Activated CD4-positive, alpha-beta T cell treated with anti-CD3 and anti-CD28 coated beads, Interleukin-2, amount 10 ng/mL, durations not matched to agents 7 days and 5 days (primary cell): ENCODE results near the gene S100A7A. TPM values are rescaled to one million over a fixed set of nuclear protein-coding genes. Genes with fewer than 3 reads are reported as not detected.
A peak's percentile ranks its signal among the peaks of the same experiment; 100 is the strongest.
"Not testable (repeated sequence)": the region's sequence is repeated elsewhere in the genome, so short reads cannot be mapped to it uniquely, and the experiment has no call there.

ENCODE experiments used
- CTCF ChIA-PET: fragments of 350-600 bp; sonication (Branson Sonifier 250); formaldehyde crosslinking; loops from one replicate; lab custom pipeline; 2021; ENCODE audit warnings: antibody characterized with exemption; lab: Charles Lee
- POLR2A ChIA-PET: fragments of 350-600 bp; sonication (Branson Sonifier 250); formaldehyde crosslinking; loops from one replicate; lab custom pipeline; 2021; ENCODE audit warnings: antibody characterized with exemption; lab: Charles Lee
- DNase-seq: peaks from one replicate; pipeline ENCODE4 v3.0.0-alpha.2; 2020
- H3K27ac Mint-ChIP-seq: one replicate; pipeline ENCODE4 v1.8.0; 2021; ENCODE audit warnings: mild to moderate bottlenecking, moderate library complexity, mixed read lengths
- H3K27me3 Mint-ChIP-seq: one replicate; pipeline ENCODE4 v1.8.0; 2021; ENCODE audit warnings: mixed read lengths
- H3K36me3 Mint-ChIP-seq: one replicate; pipeline ENCODE4 v1.8.0; 2021; ENCODE audit warnings: low read depth, mixed read lengths
- H3K4me1 Mint-ChIP-seq: one replicate; pipeline ENCODE4 v1.8.0; 2021; ENCODE audit warnings: mixed read lengths
- H3K4me3 Mint-ChIP-seq: one replicate; pipeline ENCODE4 v1.8.0; 2021; ENCODE audit warnings: mild to moderate bottlenecking, moderate library complexity, mixed read lengths
- H3K9me3 Mint-ChIP-seq: one replicate; pipeline ENCODE4 v1.8.0; 2021; ENCODE audit warnings: mixed read lengths
- total RNA-seq, 2 experiments: library from RNA; stranded (reverse); gene quantifications; one replicate each; pipeline ENCODE4 v1.2.3, GENCODE V29; 2021

The S100A7A gene
- total RNA-seq, 2 experiments from 2014 or later: not detected

- H3K4me1 Mint-ChIP-seq: no peaks in the 10 kb centered on the region
- no peaks in the 10 kb centered on the region for H3K9me3 Mint-ChIP-seq
- POLR2A ChIA-PET: no interaction called here
- H3K27me3 Mint-ChIP-seq: peaks cover 7% of the 10 kb centered on the region
- H3K36me3 Mint-ChIP-seq: no peaks in the 10 kb centered on the region
- H3K27ac Mint-ChIP-seq: no peak overlapping the region
- H3K4me3 Mint-ChIP-seq: no peak overlapping the region
- CTCF ChIA-PET: no interaction called here
- no peak for DNase-seq
Measured at GRCh38 chr1:153397924-153398651, 18.2 kb upstream of the S100A7A start.

GRCh38 chr1:153399401-153400055, 16.8 kb upstream of the S100A7A start:
- H3K4me1 Mint-ChIP-seq: no peaks in the 10 kb centered on the region
- no peak overlapping the region for H3K27ac Mint-ChIP-seq
- no peak for DNase-seq
- no peaks in the 10 kb centered on the region for H3K9me3 Mint-ChIP-seq
- no peak overlapping the region for H3K4me3 Mint-ChIP-seq
- ChIA-PET POLR2A (no interaction called here), CTCF (no interaction called here)
- peaks cover 12% of the 10 kb centered on the region for H3K27me3 Mint-ChIP-seq
- H3K36me3 Mint-ChIP-seq: no peaks in the 10 kb centered on the region

- Mint-ChIP-seq H3K27ac (no peak overlapping the region), H3K27me3 (peaks cover 12% of the 10 kb centered on the region), H3K9me3 (no peaks in the 10 kb centered on the region), H3K36me3 (no peaks in the 10 kb centered on the region), H3K4me3 (no peak overlapping the region), H3K4me1 (no peaks in the 10 kb centered on the region)
- ChIA-PET POLR2A (no interaction called here), CTCF (no interaction called here)
- no peak for DNase-seq
Measured at GRCh38 chr1:153400244-153400643, 16.1 kb upstream of the S100A7A start.

GRCh38 chr1:153401461-153401860, 14.9 kb upstream of the S100A7A start:
- ChIA-PET CTCF (no interaction called here), POLR2A (no interaction called here)
- H3K4me3 Mint-ChIP-seq: no peak overlapping the region
- H3K27ac Mint-ChIP-seq: no peak overlapping the region
- no peaks in the 10 kb centered on the region for H3K36me3 Mint-ChIP-seq
- H3K27me3 Mint-ChIP-seq: peaks cover 12% of the 10 kb centered on the region
- H3K9me3 Mint-ChIP-seq: no peaks in the 10 kb centered on the region
- DNase-seq: no peak
- peaks cover 1% of the 10 kb centered on the region for H3K4me1 Mint-ChIP-seq

- ChIA-PET POLR2A (no interaction called here), CTCF (no interaction called here)
- no peaks in the 10 kb centered on the region for H3K9me3 Mint-ChIP-seq
- peaks cover 6% of the 10 kb centered on the region for H3K4me1 Mint-ChIP-seq
- peaks cover 12% of the 10 kb centered on the region for H3K27me3 Mint-ChIP-seq
- no peak overlapping the region for H3K4me3 Mint-ChIP-seq
- H3K27ac Mint-ChIP-seq: no peak overlapping the region
- H3K36me3 Mint-ChIP-seq: no peaks in the 10 kb centered on the region
- DNase-seq: no peak
Measured at GRCh38 chr1:153402226-153402625, 14.1 kb upstream of the S100A7A start.

- Mint-ChIP-seq H3K4me3 (no peak overlapping the region), H3K36me3 (no peaks in the 10 kb centered on the region), H3K27ac (no peak overlapping the region), H3K4me1 (peaks cover 8% of the 10 kb centered on the region), H3K9me3 (no peaks in the 10 kb centered on the region), H3K27me3 (peaks cover 16% of the 10 kb centered on the region)
- POLR2A ChIA-PET: no interaction called here
- no peak for DNase-seq
- CTCF ChIA-PET: no interaction called here
Measured at GRCh38 chr1:153403421-153404085, 12.8 kb upstream of the S100A7A start.

- no peak for DNase-seq
- CTCF ChIA-PET: interaction anchor here (0.6 to 0.8 kb wide), 2 partner anchors 51 to 1910 kb away, joined by 3 read pairs; no protein-coding TSS in a partner anchor
- no peaks in the 10 kb centered on the region for H3K9me3 Mint-ChIP-seq
Measured at GRCh38 chr1:153404086-153404635, 12.2 kb upstream of the S100A7A start.

GRCh38 chr1:153404768-153405167, 11.6 kb upstream of the S100A7A start:
- H3K4me1 Mint-ChIP-seq: peaks cover 8% of the 10 kb centered on the region
- H3K27ac Mint-ChIP-seq: no peak overlapping the region
- peaks cover 25% of the 10 kb centered on the region for H3K27me3 Mint-ChIP-seq
- no peaks in the 10 kb centered on the region for H3K9me3 Mint-ChIP-seq
- H3K4me3 Mint-ChIP-seq: no peak overlapping the region
- ChIA-PET CTCF (interaction anchor here (0.6 to 0.8 kb wide), 3 partner anchors 14 to 1909 kb away, joined by 3 read pairs; partner anchors contain the start of gene S100A8), POLR2A (no interaction called here)
- DNase-seq: peak; percentile 57
- no peaks in the 10 kb centered on the region for H3K36me3 Mint-ChIP-seq

More at GRCh38 chr1:153404086-153404635, 12.2 kb upstream of the S100A7A start:
- peaks cover 19% of the 10 kb centered on the region for H3K27me3 Mint-ChIP-seq
- POLR2A ChIA-PET: no interaction called here
- no peaks in the 10 kb centered on the region for H3K36me3 Mint-ChIP-seq
- H3K27ac Mint-ChIP-seq: no peak overlapping the region
- peaks cover 8% of the 10 kb centered on the region for H3K4me1 Mint-ChIP-seq
- no peak overlapping the region for H3K4me3 Mint-ChIP-seq

GRCh38 chr1:153405825-153406599, 10.3 kb upstream of the S100A7A start:
- H3K4me3 Mint-ChIP-seq, H3K36me3 Mint-ChIP-seq, H3K4me1 Mint-ChIP-seq, H3K9me3 Mint-ChIP-seq, DNase-seq, CTCF ChIA-PET, POLR2A ChIA-PET: not testable (repeated sequence)
- Mint-ChIP-seq H3K27me3 (peaks cover 28% of the 10 kb centered on the region), H3K27ac (peak overlapping the region; percentile 1)

GRCh38 chr1:153407274-153407673, 9.0 kb upstream of the S100A7A start:
- H3K4me3 Mint-ChIP-seq, POLR2A ChIA-PET, H3K36me3 Mint-ChIP-seq, H3K4me1 Mint-ChIP-seq, H3K27ac Mint-ChIP-seq, DNase-seq, H3K9me3 Mint-ChIP-seq, CTCF ChIA-PET: not testable (repeated sequence)
- H3K27me3 Mint-ChIP-seq: peaks cover 33% of the 10 kb centered on the region

GRCh38 chr1:153413961-153414360, 2.4 kb upstream of the S100A7A start:
- DNase-seq, POLR2A ChIA-PET, H3K9me3 Mint-ChIP-seq, H3K27ac Mint-ChIP-seq, H3K36me3 Mint-ChIP-seq, CTCF ChIA-PET, H3K4me3 Mint-ChIP-seq, H3K4me1 Mint-ChIP-seq: not testable (repeated sequence)
- H3K27me3 Mint-ChIP-seq: peaks cover 21% of the 10 kb centered on the region

- Mint-ChIP-seq H3K4me1 (no peaks in the 10 kb centered on the region), H3K9me3 (no peaks in the 10 kb centered on the region)
- CTCF ChIA-PET: no interaction called here
Measured at GRCh38 chr1:153417136-153417888, 992 bp downstream of the S100A7A start.

More at GRCh38 chr1:153417136-153417888, 992 bp downstream of the S100A7A start:
- no peak for DNase-seq
- Mint-ChIP-seq H3K27me3 (peaks cover 5% of the 10 kb centered on the region), H3K4me3 (no peak overlapping the region), H3K36me3 (no peaks in the 10 kb centered on the region), H3K27ac (no peak overlapping the region)
- POLR2A ChIA-PET: no interaction called here
